ENCODE results near the gene PUDP.
"Not testable (repeated sequence)": the region's sequence is repeated elsewhere in the genome, so short reads cannot be mapped to it uniquely, and the experiment has no call there.

PUDP gene

GRCh38 chrX:7072856-7073255 is 75.1 kb downstream of the PUDP start:
- no peak for DNase-seq

- DNase-seq = no peak
Measured at GRCh38 chrX:7071390-7071789, 76.6 kb downstream of the PUDP start.

GRCh38 chrX:7069556-7069955 is 78.4 kb downstream of the PUDP start:
- no peak for DNase-seq

- DNase-seq = peak; percentile 15
Measured at GRCh38 chrX:7068939-7069367, 79.0 kb downstream of the PUDP start.

DNA sequence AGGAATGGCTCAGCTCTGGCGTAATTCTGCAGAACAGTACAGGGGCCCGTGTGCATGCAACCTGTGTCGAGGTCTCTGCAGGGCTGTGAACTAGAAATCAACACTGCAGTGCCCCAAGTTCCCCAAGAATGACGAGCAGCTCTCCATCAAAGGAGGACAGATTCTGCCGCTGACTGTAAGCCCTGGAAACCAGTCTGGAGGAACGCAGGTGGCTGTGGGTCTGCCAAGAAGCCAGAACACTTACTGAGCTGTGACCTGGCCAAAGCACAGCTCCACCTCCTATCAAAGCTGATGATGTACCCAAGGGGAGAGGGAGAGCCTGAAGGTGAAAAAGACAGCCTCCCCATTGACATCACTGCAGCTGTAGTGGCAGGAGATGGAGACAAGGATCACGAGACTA is 80.7 kb downstream of the PUDP start:
- DNase-seq = no peak

- no peak for DNase-seq
Measured at GRCh38 chrX:7065473-7065872, 82.5 kb downstream of the PUDP start.

DNA sequence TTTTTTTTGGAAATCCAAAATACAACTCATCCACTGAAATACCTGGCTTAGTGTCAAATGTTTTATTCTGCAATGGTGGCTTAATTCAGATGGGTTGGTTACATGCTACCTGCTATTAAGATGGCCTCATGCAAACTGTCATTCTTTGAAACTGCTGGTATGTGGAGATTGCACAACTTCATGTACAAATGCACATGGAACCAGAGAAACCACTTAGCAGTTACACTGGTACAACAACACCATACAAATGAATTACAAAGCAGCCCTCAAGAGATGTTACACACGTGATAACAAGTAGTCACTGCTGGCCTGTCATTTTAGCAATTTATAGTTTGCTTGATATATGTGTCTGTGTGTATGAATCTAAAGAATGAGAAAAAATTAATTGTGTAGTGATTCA is 85.0 kb downstream of the PUDP start:
- no peak for DNase-seq

- DNase-seq = no peak
Measured at GRCh38 chrX:7062276-7062675, 85.7 kb downstream of the PUDP start.

DNA sequence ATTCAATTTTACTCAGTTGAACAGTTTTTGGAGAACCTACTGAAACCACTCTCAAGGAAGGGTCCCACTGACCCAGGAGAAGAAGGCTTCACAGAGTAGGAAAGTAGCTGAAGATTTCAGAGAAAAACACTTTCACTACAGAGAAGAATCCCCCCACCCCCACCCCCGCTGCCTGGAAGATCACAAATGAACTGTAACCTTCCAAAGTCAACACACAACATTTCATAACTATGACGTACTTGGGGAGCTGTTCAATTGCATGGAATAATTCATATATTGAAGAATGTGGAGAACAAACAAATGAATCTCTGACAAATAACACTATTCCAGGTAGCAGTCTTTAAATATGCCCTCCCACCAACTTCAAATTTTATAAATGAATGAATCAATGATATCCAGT is 86.5 kb downstream of the PUDP start:
- no peak for DNase-seq

DNA sequence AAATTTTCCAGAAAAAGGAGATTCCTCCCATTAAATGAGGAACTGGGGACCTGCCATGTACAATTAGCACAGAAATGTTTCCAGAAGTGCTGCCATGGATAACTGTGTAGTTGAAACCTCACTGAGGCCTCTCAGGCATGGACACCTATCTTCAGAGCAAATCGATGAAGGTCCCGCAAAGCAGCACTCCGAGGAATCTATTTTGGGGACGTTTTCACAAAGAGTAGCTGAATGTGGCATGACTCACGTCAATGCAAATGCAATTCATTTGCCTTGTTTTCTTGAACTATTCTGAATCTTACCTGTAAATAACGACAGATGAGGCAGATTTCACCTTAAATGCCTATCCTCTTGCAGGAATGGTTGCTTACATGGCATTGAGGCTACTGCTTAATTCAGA is 87.5 kb downstream of the PUDP start:
- no peak for DNase-seq

DNA sequence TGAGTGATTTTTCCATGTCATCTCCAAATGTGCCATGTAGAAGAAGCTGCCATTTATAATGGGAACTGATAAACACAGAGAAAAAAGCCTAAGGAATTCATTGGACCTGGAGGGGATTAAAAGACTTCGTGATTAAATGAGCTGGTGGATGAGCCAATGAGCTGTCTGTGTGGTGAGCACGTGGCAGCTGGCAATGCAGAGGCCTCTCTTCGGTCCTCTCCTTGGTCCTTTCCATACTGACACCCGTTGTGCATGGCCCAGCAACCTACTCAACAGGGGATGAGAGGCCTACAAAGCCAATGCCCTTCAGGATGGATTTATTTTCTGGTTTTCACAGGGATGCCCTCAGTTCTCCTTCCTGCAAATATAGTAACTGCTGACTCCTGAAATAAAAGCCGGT is 88.1 kb downstream of the PUDP start:
- no peak for DNase-seq

- no peak for DNase-seq
Measured at GRCh38 chrX:7059214-7059838, 88.6 kb downstream of the PUDP start.

- DNase-seq = no peak
Measured at GRCh38 chrX:7055386-7056137, 92.4 kb downstream of the PUDP start.

- no peak for DNase-seq
Measured at GRCh38 chrX:7054219-7055216, 93.4 kb downstream of the PUDP start.

DNA sequence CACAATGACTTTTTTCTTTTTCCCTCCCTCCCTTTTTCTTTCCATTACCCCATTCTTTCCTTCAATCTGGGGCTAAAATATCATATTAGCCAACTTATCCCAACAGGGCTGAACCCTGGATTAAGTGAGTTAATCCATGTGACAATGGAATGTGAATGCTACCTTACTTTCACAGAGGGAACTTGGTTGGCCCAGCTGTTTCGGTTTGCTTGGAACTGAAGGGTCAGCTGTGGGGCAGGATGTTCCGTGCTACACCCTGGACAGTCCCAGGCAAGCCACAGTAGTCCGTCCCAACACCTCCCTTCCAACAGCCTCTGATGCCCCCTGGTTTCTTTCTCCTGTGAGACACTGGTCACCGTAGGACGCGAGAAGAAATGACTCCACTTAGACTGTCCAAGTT is 95.4 kb downstream of the PUDP start:
- DNase-seq = no peak

DNA sequence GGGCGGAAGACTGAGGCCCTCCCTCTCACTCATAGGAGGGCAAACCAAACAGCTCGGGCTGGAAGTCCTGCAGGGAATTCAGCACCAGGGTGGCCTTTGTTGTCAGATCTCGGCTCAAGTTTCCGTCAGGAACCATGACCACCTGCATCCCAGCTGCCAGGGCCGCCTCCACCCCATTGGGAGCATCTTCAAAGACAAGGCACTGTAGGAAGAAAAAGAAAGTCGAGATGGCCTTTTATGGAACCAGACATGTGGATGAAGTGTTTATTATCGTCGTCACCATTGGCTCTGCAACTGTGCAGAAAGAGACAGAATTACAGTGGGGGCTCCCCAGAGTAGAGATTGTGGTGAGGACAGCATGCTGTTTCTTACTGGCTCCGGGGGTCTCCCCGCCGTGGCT is 97.7 kb downstream of the PUDP start:
- DNase-seq = no peak

DNA sequence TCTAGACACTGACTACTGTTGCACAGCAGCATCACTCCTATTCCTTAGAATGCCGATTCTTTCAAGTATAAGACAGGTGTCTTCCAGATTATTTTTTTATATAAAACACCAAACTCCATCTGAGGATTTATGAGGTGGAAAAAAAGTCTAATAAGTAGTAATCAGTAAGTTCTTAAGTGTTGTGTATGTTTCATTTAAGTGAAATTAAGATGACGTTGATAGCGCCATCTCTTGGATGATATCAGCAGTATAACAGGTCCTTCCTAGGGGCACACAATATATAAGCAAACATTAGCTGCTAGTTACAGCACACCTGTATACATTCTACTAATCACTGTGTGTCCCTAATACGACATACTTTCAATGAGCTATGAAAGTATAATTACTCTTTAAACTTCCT is 100.0 kb downstream of the PUDP start:
- DNase-seq = no peak

GRCh38 chrX:7045238-7045955 is 102.6 kb downstream of the PUDP start:
- no peak for DNase-seq

- DNase-seq = not testable (repeated sequence)
Measured at GRCh38 chrX:7043796-7044433, 104.0 kb downstream of the PUDP start.

GRCh38 chrX:7028246-7028645 is 119.7 kb downstream of the PUDP start:
- DNase-seq = no peak

DNA sequence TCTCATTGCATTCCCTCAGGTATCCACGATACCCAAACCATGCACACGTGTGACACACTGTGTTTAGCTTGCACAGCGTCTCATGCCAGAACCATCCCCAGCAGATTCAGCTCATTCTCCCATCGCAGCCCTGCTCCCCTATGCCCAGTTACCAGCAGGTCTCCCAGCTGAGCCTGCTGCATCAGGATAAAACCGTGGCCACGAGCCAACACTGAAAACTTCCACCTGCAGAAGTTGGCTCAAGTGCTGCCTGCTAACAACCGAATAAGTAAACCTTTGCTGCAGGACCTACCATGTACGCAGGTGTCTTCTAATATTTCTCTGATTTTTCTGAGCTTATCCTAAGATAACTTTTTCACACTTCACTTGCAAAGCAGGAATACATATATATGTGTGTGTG is 120.9 kb downstream of the PUDP start:
- DNase-seq = no peak

GRCh38 chrX:7026365-7026764 is 121.6 kb downstream of the PUDP start:
- DNase-seq = not testable (repeated sequence)

Data from CD4-positive, alpha-beta T cell treated with Interleukin-10 for 1 hour (primary cell).